CD14-positive monocyte (primary cell): Measurements from ENCODE around the gene C11orf91. TPM values are rescaled to one million over a fixed set of nuclear protein-coding genes. Genes with fewer than 3 reads are reported as not detected.

Experiments
- DNase-seq, 3 donors: peaks; one replicate each; pipeline ENCODE4 v3.0.0-alpha.2; 2011 to 2022
- H2AFZ ChIP-seq: 2 replicates; pipeline ENCODE4 v1.6.0; 2012; ENCODE audit warnings: mild to moderate bottlenecking, low read depth, low read length, inconsistent platforms; ENCODE audit not compliant: insufficient read depth, poor library complexity, severe bottlenecking
- H3K27ac ChIP-seq, 2 donors: 1 replicate in 1 of 2; 2 replicates in 1 of 2; pipeline ENCODE4 v1.5.1; 2012 to 2013; ENCODE audit warnings: low read length in 2 of 2, control low read depth in 1 of 2, inconsistent platforms in 1 of 2, low read depth in 1 of 2, mild to moderate bottlenecking in 1 of 2
- H3K27me3 ChIP-seq, 2 donors: one replicate each; pipeline versions ENCODE4 v1.6.0 to v1.6.1; 2011 to 2013; ENCODE audit warnings: low read length in 2 of 2; ENCODE audit not compliant: control insufficient read depth in 2 of 2, insufficient read depth in 2 of 2
- H3K36me3 ChIP-seq, 2 donors: replicated peaks in 1 of 2; 1 replicate in 1 of 2; 2 replicates in 1 of 2; pipeline versions ENCODE4 v1.5.1 to v1.6.1; 2012 to 2013; ENCODE audit warnings: low read length in 2 of 2, control low read depth in 1 of 2, inconsistent platforms in 1 of 2, mild to moderate bottlenecking in 1 of 2; ENCODE audit not compliant: insufficient read depth in 2 of 2, control insufficient read depth in 1 of 2
- H3K4me1 ChIP-seq, 2 donors: 1 replicate in 1 of 2; 2 replicates in 1 of 2; pipeline versions ENCODE4 v1.5.1 to v1.6.1; 2012 to 2013; ENCODE audit warnings: low read length in 2 of 2, control low read depth in 1 of 2, inconsistent platforms in 1 of 2, mild to moderate bottlenecking in 1 of 2, moderate library complexity in 1 of 2; ENCODE audit not compliant: insufficient read depth in 2 of 2, control insufficient read depth in 1 of 2
- H3K4me2 ChIP-seq: replicated peaks from 2 replicates; pipeline ENCODE3; 2012; ENCODE audit warnings: low read length, moderate library complexity, mild to moderate bottlenecking; ENCODE audit not compliant: poor library complexity, severe bottlenecking; ENCODE audit errors: extremely low read depth
- H3K4me3 ChIP-seq, 3 experiments: fragments of 200-600 bp in 1 of 3; sonication (generic) in 1 of 3; replicated peaks in 1 of 3; 1 replicate in 2 of 3; 2 replicates in 1 of 3; pipeline ENCODE4 v1.5.1; 2011 to 2013; ENCODE audit warnings: low read length in 3 of 3, mild to moderate bottlenecking in 3 of 3, control low read depth in 2 of 3, low read depth in 2 of 3, inconsistent platforms in 1 of 3, moderate library complexity in 1 of 3
- H3K79me2 ChIP-seq: 2 replicates; pipeline ENCODE4 v1.6.0; 2012; ENCODE audit warnings: mild to moderate bottlenecking, control low read depth, inconsistent platforms, low read length, moderate library complexity; ENCODE audit not compliant: insufficient read depth
- H3K9ac ChIP-seq: 2 replicates; pipeline ENCODE4 v1.6.0; 2017; ENCODE audit warnings: low read length, mild to moderate bottlenecking; ENCODE audit not compliant: insufficient read depth, poor library complexity, severe bottlenecking
- H3K9me3 ChIP-seq, 2 donors: replicated peaks in 1 of 2; 1 replicate in 1 of 2; 2 replicates in 1 of 2; pipeline versions ENCODE4 v1.5.1 to v1.6.1; 2012 to 2013; ENCODE audit warnings: low read length in 2 of 2, control low read depth in 1 of 2; ENCODE audit not compliant: control insufficient read depth in 1 of 2, insufficient read depth in 1 of 2
- H4K20me1 ChIP-seq: 2 replicates; pipeline ENCODE4 v1.6.0; 2012; ENCODE audit warnings: mild to moderate bottlenecking, low read length, control low read depth, moderate library complexity; ENCODE audit not compliant: insufficient read depth
- H3K27ac Mint-ChIP-seq, 7 donors: one replicate each; pipeline ENCODE4 v1.8.0; 2020; ENCODE audit warnings: mild to moderate bottlenecking in 7 of 7, mixed read lengths in 7 of 7, moderate library complexity in 6 of 7, inconsistent platforms in 2 of 7
- H3K27me3 Mint-ChIP-seq, 3 donors: one replicate each; pipeline ENCODE4 v1.8.0; 2021 to 2022; ENCODE audit warnings: low read depth in 3 of 3, mild to moderate bottlenecking in 3 of 3, mixed read lengths in 3 of 3, moderate library complexity in 3 of 3, inconsistent platforms in 1 of 3
- H3K36me3 Mint-ChIP-seq, 2 donors: one replicate each; pipeline ENCODE4 v1.8.0; 2020; ENCODE audit warnings: mixed read lengths in 2 of 2, inconsistent platforms in 1 of 2, mild to moderate bottlenecking in 1 of 2
- H3K4me1 Mint-ChIP-seq: one replicate; pipeline ENCODE4 v1.8.0; 2020; ENCODE audit warnings: mild to moderate bottlenecking, mixed read lengths
- H3K4me3 Mint-ChIP-seq, 2 donors: one replicate each; pipeline ENCODE4 v1.8.0; 2020; ENCODE audit warnings: mild to moderate bottlenecking in 2 of 2, mixed read lengths in 2 of 2, moderate library complexity in 1 of 2
- H3K9me3 Mint-ChIP-seq, 7 donors: one replicate each; pipeline ENCODE4 v1.8.0; 2020 to 2022; ENCODE audit warnings: mixed read lengths in 7 of 7, mild to moderate bottlenecking in 6 of 7, moderate library complexity in 6 of 7, inconsistent platforms in 2 of 7
- CTCF ChIP-seq: fragments of 200-600 bp; IDR thresholded peaks from one replicate; pipeline ENCODE4 v1.8.0; 2022; ENCODE audit warnings: antibody characterized with exemption, mild to moderate bottlenecking
- WGBS: methylation state at CpG from one replicate; pipeline ENCODE4 v1.1.5; 2013; ENCODE audit warnings: missing lambda C conversion rate; ENCODE audit not compliant: insufficient coverage; 5-methylcytosine and 5-hydroxymethylcytosine counted together
- intact Hi-C, 2 donors: fragments of 100-400 bp; cut with micrococcal nuclease; formaldehyde crosslinking; loops; one replicate each; pipeline versions ENCODE4 v1.15.0 to v1.15.1; 2023
- polyA plus RNA-seq, 3 donors: library from polyadenylated mRNA; depleted of rRNA in 1 of 3; unstranded in 2 of 3; stranded (reverse) in 1 of 3; fragments of 300-500 nt in 2 of 3; fragments of >200 nt in 1 of 3; fragmentation: Illumina TruSeq in 2 of 3; gene quantifications; 1 replicate in 2 of 3; 2 replicates in 1 of 3; pipeline ENCODE4 v1.2.3, GENCODE V29; 2012 to 2021

Gene C11orf91
- polyA plus RNA-seq, 3 donors, result not detected

GRCh38 chr11:33722590-33723234 lies 22.1 kb upstream of the C11orf91 start:
- Mint-ChIP-seq H3K27ac (peak overlapping the region in 1 of 7 donors; percentile 13), H3K9me3 (no peaks in the 10 kb centered on the region), H3K36me3 (peaks cover 9% of the 10 kb centered on the region in 2 donors), H3K4me1 (peaks cover 28% of the 10 kb centered on the region), H3K4me3 (no peak overlapping the region), H3K27me3 (peaks cover 0 to 4% (median 0%) of the 10 kb centered on the region in 3 donors)
- Histone ChIP-seq H3K36me3 (no peaks in the 10 kb centered on the region), H3K9me3 (no peaks in the 10 kb centered on the region), H3K79me2 (no peaks in the 10 kb centered on the region), H4K20me1 (no peaks in the 10 kb centered on the region), H3K4me1 (peaks cover 12 to 14% of the 10 kb centered on the region in 2 donors), H2AFZ (no peak overlapping the region), H3K9ac (no peak overlapping the region), H3K27me3 (no peaks in the 10 kb centered on the region), H3K4me2 (no peak overlapping the region), H3K27ac (no peak overlapping the region), H3K4me3 (no peak overlapping the region)
- 71% methylated on average over 1 of the region's 2 CpGs for WGBS
- intact Hi-C loops, result no loop called here
- peak in 2 of 3 donors; percentile 17 to 57 for DNase-seq
- TF ChIP-seq CTCF, result no peak

GRCh38 chr11:33721984-33722383 lies 21.4 kb upstream of the C11orf91 start:
- Mint-ChIP-seq H3K27me3 (peaks cover 0 to 4% (median 0%) of the 10 kb centered on the region in 3 donors), H3K27ac (no peak overlapping the region), H3K9me3 (no peaks in the 10 kb centered on the region), H3K4me1 (peaks cover 23% of the 10 kb centered on the region), H3K36me3 (peaks cover 9% of the 10 kb centered on the region in 2 donors), H3K4me3 (no peak overlapping the region)
- Histone ChIP-seq H3K4me1 (peaks cover 12 to 14% of the 10 kb centered on the region in 2 donors), H2AFZ (no peak overlapping the region), H3K4me3 (no peak overlapping the region), H3K79me2 (no peaks in the 10 kb centered on the region), H3K4me2 (no peak overlapping the region), H3K36me3 (no peaks in the 10 kb centered on the region), H3K27me3 (no peaks in the 10 kb centered on the region), H3K9ac (no peak overlapping the region), H3K27ac (no peak overlapping the region), H4K20me1 (no peaks in the 10 kb centered on the region), H3K9me3 (no peaks in the 10 kb centered on the region)
- DNase-seq, result no peak
- WGBS, result 96% methylated on average over 4 of the region's 5 CpGs
- no peak for TF ChIP-seq CTCF
- intact Hi-C loops, result no loop called here
